HepG2 (cell line): ENCODE measurements around the gene C9orf50. TPM values are rescaled to one million over a fixed set of nuclear protein-coding genes. Genes with fewer than 3 reads are reported as not detected.
A peak's percentile ranks its signal among the peaks of the same experiment; 100 is the strongest.

Source experiments
- AGO1 ChIP-seq: fragments of 200-400 bp; formaldehyde crosslinking; IDR thresholded peaks from 2 replicates; pipeline ENCODE4 v1.6.1; 2017; ENCODE audit warnings: mild to moderate bottlenecking, low read depth, low read length, moderate library complexity; ENCODE audit not compliant: poor library complexity, severe bottlenecking
- BCLAF1 ChIP-seq: fragments of 450-650 bp; IDR thresholded peaks from 2 replicates; pipeline ENCODE4 v1.6.1; 2017; ENCODE audit warnings: mild to moderate bottlenecking
- ZHX1 ChIP-seq: sonication (generic); formaldehyde crosslinking; IDR thresholded peaks from 2 replicates; pipeline ENCODE4 v1.8.1; 2022; ENCODE audit warnings: low read depth, mild to moderate bottlenecking, missing genetic modification reagents
- ZNF580 ChIP-seq: IDR thresholded peaks from 2 replicates; pipeline ENCODE4 v1.6.1; 2016; ENCODE audit warnings: low read depth, borderline replicate concordance
- ZNF770 ChIP-seq: sonication (generic); formaldehyde crosslinking; IDR thresholded peaks from 2 replicates; pipeline ENCODE4 v1.5.0; 2020; ENCODE audit warnings: mild to moderate bottlenecking, missing genetic modification reagents
- ZSCAN9 ChIP-seq: IDR thresholded peaks from 2 replicates; pipeline ENCODE4 v1.6.1; 2016; ENCODE audit warnings: borderline replicate concordance
- polyA plus RNA-seq, 8 experiments: library from polyadenylated mRNA; depleted of rRNA in 3 of 8; stranded (reverse) in 7 of 8; unstranded in 1 of 8; fragments of >200 nt; fragmentation: Illumina TruSeq in 4 of 8; extraction: Trizol in 4 of 8; gene quantifications; 2 replicates each; pipeline versions ENCODE4 v1.2.1 to v1.2.3, GENCODE V29; 2011 to 2016; ENCODE audit warnings: low read depth in 4 of 8, missing spikeins in 1 of 8, mixed read lengths in 1 of 8; ENCODE audit not compliant: insufficient read depth in 1 of 8
- total RNA-seq, 5 experiments: library from RNA; depleted of rRNA; stranded (reverse); fragments of >200 nt; fragmentation: Illumina TruSeq; extraction: Trizol; gene quantifications; 2 replicates each; pipeline ENCODE4 v1.2.3, GENCODE V29; 2016; ENCODE audit warnings: low read depth in 1 of 5
- TF ChIP-seq, protein P1 (sequence below), 2 experiments: sonication (generic) in 1 of 2; formaldehyde crosslinking in 1 of 2; IDR thresholded peaks; 2 replicates each; pipeline versions ENCODE4 v1.4.0 to v1.6.1; 2016 to 2020; ENCODE audit warnings: borderline replicate concordance in 1 of 2, low read depth in 1 of 2, mild to moderate bottlenecking in 1 of 2, missing genetic modification reagents in 1 of 2
- TF ChIP-seq, protein P2 (sequence below): sonication (generic); formaldehyde crosslinking; IDR thresholded peaks from 2 replicates; pipeline ENCODE4 v1.4.0; 2020; ENCODE audit warnings: mild to moderate bottlenecking, missing genetic modification reagents, borderline replicate concordance

Gene C9orf50
- total and polyA plus RNA-seq, 2 of the 13 experiments (the other 11 are each of a cell fraction or from before 2014, with no cell fraction given), result not detected

GRCh38 chr9:129580211-129580915 lies 40.5 kb downstream of the C9orf50 start (continued):
- TF ChIP-seq, protein P1, sequence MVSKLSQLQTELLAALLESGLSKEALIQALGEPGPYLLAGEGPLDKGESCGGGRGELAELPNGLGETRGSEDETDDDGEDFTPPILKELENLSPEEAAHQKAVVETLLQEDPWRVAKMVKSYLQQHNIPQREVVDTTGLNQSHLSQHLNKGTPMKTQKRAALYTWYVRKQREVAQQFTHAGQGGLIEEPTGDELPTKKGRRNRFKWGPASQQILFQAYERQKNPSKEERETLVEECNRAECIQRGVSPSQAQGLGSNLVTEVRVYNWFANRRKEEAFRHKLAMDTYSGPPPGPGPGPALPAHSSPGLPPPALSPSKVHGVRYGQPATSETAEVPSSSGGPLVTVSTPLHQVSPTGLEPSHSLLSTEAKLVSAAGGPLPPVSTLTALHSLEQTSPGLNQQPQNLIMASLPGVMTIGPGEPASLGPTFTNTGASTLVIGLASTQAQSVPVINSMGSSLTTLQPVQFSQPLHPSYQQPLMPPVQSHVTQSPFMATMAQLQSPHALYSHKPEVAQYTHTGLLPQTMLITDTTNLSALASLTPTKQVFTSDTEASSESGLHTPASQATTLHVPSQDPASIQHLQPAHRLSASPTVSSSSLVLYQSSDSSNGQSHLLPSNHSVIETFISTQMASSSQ (IDR thresholded peaks at IDR 0.05; ENCODE audit: low read depth), result peak; percentile 86
- TF ChIP-seq, protein P1 (CRISPR knock-in tag; IDR thresholded peaks at IDR 0.05; ENCODE audit: borderline replicate concordance), result peak; percentile 90
- TF ChIP-seq ZNF770 (CRISPR knock-in tag) (peak; percentile 35; the same call in 1 of the 2 replicates), ZHX1 (CRISPR knock-in tag) (no peak), ZSCAN9 (CRISPR knock-in tag) (no peak), AGO1 (no peak), ZNF580 (CRISPR knock-in tag) (0 out of 2 replicates have a peak, but pooled peaks have one; percentile 10), BCLAF1 (no peak)
- TF ChIP-seq, protein P2, sequence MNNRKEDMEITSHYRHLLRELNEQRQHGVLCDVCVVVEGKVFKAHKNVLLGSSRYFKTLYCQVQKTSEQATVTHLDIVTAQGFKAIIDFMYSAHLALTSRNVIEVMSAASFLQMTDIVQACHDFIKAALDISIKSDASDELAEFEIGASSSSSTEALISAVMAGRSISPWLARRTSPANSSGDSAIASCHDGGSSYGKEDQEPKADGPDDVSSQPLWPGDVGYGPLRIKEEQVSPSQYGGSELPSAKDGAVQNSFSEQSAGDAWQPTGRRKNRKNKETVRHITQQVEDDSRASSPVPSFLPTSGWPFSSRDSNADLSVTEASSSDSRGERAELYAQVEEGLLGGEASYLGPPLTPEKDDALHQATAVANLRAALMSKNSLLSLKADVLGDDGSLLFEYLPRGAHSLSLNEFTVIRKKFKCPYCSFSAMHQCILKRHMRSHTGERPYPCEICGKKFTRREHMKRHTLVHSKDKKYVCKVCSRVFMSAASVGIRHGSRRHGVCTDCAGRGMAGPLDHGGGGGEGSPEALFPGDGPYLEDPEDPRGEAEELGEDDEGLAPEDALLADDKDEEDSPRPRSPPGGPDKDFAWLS (CRISPR knock-in tag), result no peak
